ENCODE measurements around the gene HAT1.

- TF ChIP-seq CTCF (IDR thresholded peaks at IDR 0.05; ENCODE audit: low read depth, low read length), result no peak
- no peak for TF ChIP-seq EZH2phosphoT487 (IDR thresholded peaks at IDR 0.05; ENCODE audit: low read depth)
These were observed 44.4 kb downstream of the HAT1 start for GRCh38 chr2:171966688-171967087.

Measured in OCI-LY3 (cell line).